ENCODE data around the gene PASD1. TPM values are rescaled to one million over a fixed set of nuclear protein-coding genes. Genes with fewer than 3 reads are reported as not detected.
"Not testable (repeated sequence)": the region's sequence is repeated elsewhere in the genome, so short reads cannot be mapped to it uniquely, and the experiment has no call there.

PASD1 gene
- total RNA-seq, 2 donors from 2014 or later, result not detected

DNA sequence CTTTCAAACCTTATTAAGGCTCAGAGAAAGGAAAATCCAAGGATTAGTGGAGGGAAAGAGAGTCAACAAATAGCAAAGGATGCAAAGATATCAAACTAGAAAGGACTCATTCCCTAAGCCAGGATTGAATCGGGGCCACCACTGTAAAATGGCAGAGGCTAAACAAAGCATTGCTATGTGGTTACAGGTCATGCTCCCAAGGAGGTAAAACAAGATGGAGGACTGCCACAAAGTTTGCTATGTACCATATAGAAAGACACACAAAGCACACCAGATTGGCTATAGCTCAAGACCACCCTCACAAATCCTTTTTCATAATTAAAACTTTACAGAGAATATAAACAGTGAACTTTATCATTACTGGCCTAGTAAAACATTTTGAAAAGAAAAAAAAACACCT, 25.9 kb upstream of the PASD1 start:
- TF ChIP-seq CTCF (conservative IDR thresholded peaks at IDR 0.05), result no peak
- 85% methylated on average over 1 of the region's 1 CpG; no CpG with 5 or more reads in 1 of the 2 experiments for WGBS, 2 experiments (ENCODE audit: insufficient coverage in 1 of 2, insufficient read length in 1 of 2)
- H3K36me3 Mint-ChIP-seq (ENCODE audit: low read depth), result no peaks in the 10 kb centered on the region

DNA sequence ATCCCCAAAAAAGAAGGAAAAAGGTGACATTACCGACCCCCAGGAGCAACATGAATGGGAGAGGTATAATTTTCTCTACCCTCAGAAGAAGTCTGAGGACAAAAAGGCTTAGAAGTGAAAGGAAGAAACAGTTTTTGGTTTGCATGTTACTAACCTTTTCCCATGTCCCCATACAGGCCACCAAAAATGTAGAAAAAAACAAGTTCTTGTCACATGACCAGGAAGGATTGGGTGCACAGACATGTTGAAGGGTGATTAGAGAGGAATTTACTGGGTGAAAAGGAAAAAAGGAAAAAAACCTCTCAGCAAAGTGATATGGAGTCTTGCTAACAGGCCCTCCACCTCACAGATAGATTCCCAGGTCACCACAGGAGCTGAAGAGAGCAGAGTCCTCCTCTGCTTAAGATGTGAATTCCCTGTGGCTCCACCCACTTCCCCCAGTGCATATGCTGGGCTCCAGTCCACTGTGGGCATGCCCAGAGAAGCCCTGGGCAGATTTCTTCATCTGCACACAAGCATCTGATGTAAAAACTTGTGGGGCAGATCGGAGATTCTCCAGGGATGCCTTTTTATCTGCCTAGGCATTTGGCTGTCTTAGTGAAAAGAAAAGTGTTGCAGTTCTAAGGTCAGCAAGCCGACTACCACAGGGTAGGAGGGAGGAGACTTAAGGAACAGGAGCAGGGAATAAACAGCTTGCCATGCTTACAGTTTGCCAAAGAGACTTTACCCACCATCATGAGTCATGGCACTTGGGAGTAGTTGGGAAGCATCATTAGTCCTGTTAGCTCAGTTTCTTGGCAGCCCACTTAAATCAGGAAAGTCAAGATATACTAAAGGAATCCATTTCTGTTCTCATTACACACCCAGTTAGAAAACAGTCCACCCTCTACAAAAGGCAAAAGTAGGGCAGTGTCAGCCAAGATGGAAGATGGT, 25.0 kb upstream of the PASD1 start:
- peaks cover 6% of the 10 kb centered on the region for H3K9me3 ChIP-seq (ENCODE audit: control insufficient read depth, low read length)
- no peaks in the 10 kb centered on the region for H3K36me3 ChIP-seq (ENCODE audit: control insufficient read depth, insufficient read depth, low read length)
- H3K9me3 Mint-ChIP-seq, result peaks cover 40% of the 10 kb centered on the region
- H3K4me3 Mint-ChIP-seq, result no peak overlapping the region
- H3K4me3 ChIP-seq (ENCODE audit: low read length), result no peak overlapping the region
- H3K36me3 Mint-ChIP-seq (ENCODE audit: low read depth), result no peaks in the 10 kb centered on the region
- no peak overlapping the region for H3K27ac Mint-ChIP-seq
- no peak for DNase-seq
- no peak for TF ChIP-seq CTCF (conservative IDR thresholded peaks at IDR 0.05)
- WGBS, 2 experiments (ENCODE audit: insufficient coverage in 1 of 2, insufficient read length in 1 of 2), result 90% methylated on average over 2 of the region's 3 CpGs; no CpG with 5 or more reads in 1 of the 2 experiments
- H3K9ac ChIP-seq (ENCODE audit: extremely low read depth, low read length, poor library complexity, severe bottlenecking), result no peak overlapping the region
- H3K4me1 ChIP-seq (ENCODE audit: control insufficient read depth, insufficient read depth, low read length), result no peaks in the 10 kb centered on the region
- no peaks in the 10 kb centered on the region for H3K4me1 Mint-ChIP-seq
- no peaks in the 10 kb centered on the region for H3K27me3 ChIP-seq (ENCODE audit: control insufficient read depth, insufficient read depth, low read length, poor library complexity, severe bottlenecking)
- no peaks in the 10 kb centered on the region for H3K27me3 Mint-ChIP-seq (ENCODE audit: insufficient read depth)
- H3K27ac ChIP-seq (ENCODE audit: low read depth, low read length), result no peak overlapping the region

More for the DNA sequence above, 25.9 kb upstream of the PASD1 start:
- Histone ChIP-seq H3K4me1 (ENCODE audit: control insufficient read depth, insufficient read depth, low read length) (no peaks in the 10 kb centered on the region), H3K27ac (ENCODE audit: low read depth, low read length) (no peak overlapping the region), H3K9ac (ENCODE audit: extremely low read depth, low read length, poor library complexity, severe bottlenecking) (no peak overlapping the region), H3K4me3 (ENCODE audit: low read length) (no peak overlapping the region), H3K27me3 (ENCODE audit: control insufficient read depth, insufficient read depth, low read length, poor library complexity, severe bottlenecking) (no peaks in the 10 kb centered on the region), H3K9me3 (ENCODE audit: control insufficient read depth, low read length) (peaks cover 6% of the 10 kb centered on the region), H3K36me3 (ENCODE audit: control insufficient read depth, insufficient read depth, low read length) (no peaks in the 10 kb centered on the region)
- no peaks in the 10 kb centered on the region for H3K27me3 Mint-ChIP-seq (ENCODE audit: insufficient read depth)
- H3K27ac Mint-ChIP-seq, result no peak overlapping the region
- peaks cover 46% of the 10 kb centered on the region for H3K9me3 Mint-ChIP-seq
- no peak for DNase-seq
- no peak overlapping the region for H3K4me3 Mint-ChIP-seq
- no peaks in the 10 kb centered on the region for H3K4me1 Mint-ChIP-seq

- peaks cover 54% of the 10 kb centered on the region for H3K9me3 Mint-ChIP-seq
- DNase-seq, result no peak
Observed at GRCh38 chrX:151543706-151544105, 19.8 kb upstream of the PASD1 start.

GRCh38 chrX:151546226-151546625, 17.2 kb upstream of the PASD1 start:
- not testable (repeated sequence) for H3K27ac ChIP-seq (ENCODE audit: low read depth, low read length); H3K27ac Mint-ChIP-seq; H3K4me1 ChIP-seq (ENCODE audit: control insufficient read depth, insufficient read depth, low read length); H3K9ac ChIP-seq (ENCODE audit: extremely low read depth, low read length, poor library complexity, severe bottlenecking); H3K27me3 Mint-ChIP-seq (ENCODE audit: insufficient read depth); H3K4me1 Mint-ChIP-seq; H3K36me3 Mint-ChIP-seq (ENCODE audit: low read depth); H3K27me3 ChIP-seq (ENCODE audit: control insufficient read depth, insufficient read depth, low read length, poor library complexity, severe bottlenecking); H3K9me3 ChIP-seq (ENCODE audit: control insufficient read depth, low read length); DNase-seq; H3K36me3 ChIP-seq (ENCODE audit: control insufficient read depth, insufficient read depth, low read length); H3K4me3 Mint-ChIP-seq; H3K4me3 ChIP-seq (ENCODE audit: low read length)
- H3K9me3 Mint-ChIP-seq, result peaks cover 71% of the 10 kb centered on the region
- 80 to 84% methylated on average over 3 to 6 of the region's 6 CpGs for WGBS, 2 experiments (ENCODE audit: insufficient coverage in 1 of 2, insufficient read length in 1 of 2)

More at GRCh38 chrX:151543706-151544105, 19.8 kb upstream of the PASD1 start:
- H3K4me3 ChIP-seq (ENCODE audit: low read length), result no peak overlapping the region
- no peaks in the 10 kb centered on the region for H3K36me3 ChIP-seq (ENCODE audit: control insufficient read depth, insufficient read depth, low read length)
- H3K4me3 Mint-ChIP-seq, result no peak overlapping the region
- H3K4me1 Mint-ChIP-seq, result no peaks in the 10 kb centered on the region
- no peak overlapping the region for H3K27ac Mint-ChIP-seq
- no peaks in the 10 kb centered on the region for H3K27me3 ChIP-seq (ENCODE audit: control insufficient read depth, insufficient read depth, low read length, poor library complexity, severe bottlenecking)
- H3K27me3 Mint-ChIP-seq (ENCODE audit: insufficient read depth), result no peaks in the 10 kb centered on the region
- no peaks in the 10 kb centered on the region for H3K4me1 ChIP-seq (ENCODE audit: control insufficient read depth, insufficient read depth, low read length)
- H3K9ac ChIP-seq (ENCODE audit: extremely low read depth, low read length, poor library complexity, severe bottlenecking), result no peak overlapping the region
- no peak overlapping the region for H3K27ac ChIP-seq (ENCODE audit: low read depth, low read length)
- H3K36me3 Mint-ChIP-seq (ENCODE audit: low read depth), result no peaks in the 10 kb centered on the region
- H3K9me3 ChIP-seq (ENCODE audit: control insufficient read depth, low read length), result no peaks in the 10 kb centered on the region
- TF ChIP-seq CTCF (conservative IDR thresholded peaks at IDR 0.05), result no peak
- WGBS, 2 experiments (ENCODE audit: insufficient coverage in 1 of 2, insufficient read length in 1 of 2), result 93% methylated on average over 2 of the region's 2 CpGs; no CpG with 5 or more reads in 1 of the 2 experiments

GRCh38 chrX:151551176-151551575, 12.3 kb upstream of the PASD1 start:
- H3K4me1 ChIP-seq (ENCODE audit: control insufficient read depth, insufficient read depth, low read length); H3K27me3 Mint-ChIP-seq (ENCODE audit: insufficient read depth); DNase-seq; H3K4me3 Mint-ChIP-seq; H3K27ac Mint-ChIP-seq; H3K36me3 ChIP-seq (ENCODE audit: control insufficient read depth, insufficient read depth, low read length); H3K27me3 ChIP-seq (ENCODE audit: control insufficient read depth, insufficient read depth, low read length, poor library complexity, severe bottlenecking); H3K27ac ChIP-seq (ENCODE audit: low read depth, low read length); H3K4me1 Mint-ChIP-seq; H3K36me3 Mint-ChIP-seq (ENCODE audit: low read depth); H3K9me3 ChIP-seq (ENCODE audit: control insufficient read depth, low read length); H3K9ac ChIP-seq (ENCODE audit: extremely low read depth, low read length, poor library complexity, severe bottlenecking); H3K4me3 ChIP-seq (ENCODE audit: low read length): not testable (repeated sequence)
- WGBS, 2 experiments (ENCODE audit: insufficient coverage in 1 of 2, insufficient read length in 1 of 2), result 100% methylated on average over 6 of the region's 25 CpGs; no CpG with 5 or more reads in 1 of the 2 experiments
- H3K9me3 Mint-ChIP-seq, result peaks cover 75% of the 10 kb centered on the region
